Ovary (tissue), 9 donors: ENCODE data around the gene EMC10. TPM values are rescaled to one million over a fixed set of nuclear protein-coding genes. Genes with fewer than 3 reads are reported as not detected.

ENCODE experiments used
- DNase-seq, 5 donors: peaks; one replicate each; pipeline ENCODE4 v3.0.0-alpha.2; 2019 to 2020
- H3K27ac ChIP-seq, 2 donors: fragments of 200-600 bp; one replicate each; pipeline versions ENCODE4 v1.5.1 to v1.8.0; 2019 to 2022
- H3K27me3 ChIP-seq: fragments of 200-600 bp; one replicate; pipeline ENCODE4 v1.8.0; 2022
- H3K36me3 ChIP-seq: fragments of 200-600 bp; sonication (generic); one replicate; pipeline ENCODE4 v1.5.1; 2019
- H3K4me1 ChIP-seq: one replicate; pipeline ENCODE4 v1.8.1; 2013; ENCODE audit warnings: mild to moderate bottlenecking, moderate library complexity; ENCODE audit not compliant: insufficient read depth
- H3K4me3 ChIP-seq: fragments of 200-600 bp; sonication (generic); one replicate; pipeline ENCODE4 v1.5.1; 2017
- H3K9me3 ChIP-seq, 2 donors: fragments of 200-600 bp in 1 of 2; sonication (generic) in 1 of 2; one replicate each; pipeline versions ENCODE4 v1.5.1 to v1.8.1; 2013 to 2019; ENCODE audit warnings: mild to moderate bottlenecking in 1 of 2, moderate library complexity in 1 of 2
- CTCF ChIP-seq, 3 donors: fragments of 450-650 bp in 2 of 3; fragments of 200-600 bp in 1 of 3; IDR thresholded peaks; one replicate each; pipeline versions ENCODE4 v1.5.1 to v1.8.0; 2016 to 2022; ENCODE audit warnings: antibody characterized with exemption in 3 of 3, mild to moderate bottlenecking in 1 of 3
- EP300 ChIP-seq: sonication (generic); formaldehyde crosslinking; IDR thresholded peaks from one replicate; pipeline ENCODE4 v1.6.1; 2017; ENCODE audit warnings: antibody characterized with exemption
- POLR2A ChIP-seq: fragments of 450-650 bp; IDR thresholded peaks from one replicate; pipeline ENCODE4 v1.6.1; 2017; ENCODE audit warnings: antibody characterized with exemption, mild to moderate bottlenecking, moderate library complexity
- WGBS, 3 donors: extraction: QIAGEN DNeasy Blood & Tissue Kit in 1 of 3; methylation state at CpG; one replicate each; pipeline versions ENCODE4 v1.1.5 to v1.1.7; 2013 to 2017; 5-methylcytosine and 5-hydroxymethylcytosine counted together
- intact Hi-C, 4 donors: fragments of 100-400 bp; cut with DNase I; formaldehyde crosslinking; loops; one replicate each; pipeline versions ENCODE4 v1.11.0 to v1.15.1; 2022 to 2023
- polyA plus RNA-seq, 2 donors: library from polyadenylated mRNA; stranded (reverse); fragments of 200-250 nt in 1 of 2; fragments of 350-450 nt in 1 of 2; fragmentation: Illumina TruSeq in 1 of 2; extraction: RNeasy Lipid Tissue Mini Kit (QIAGEN cat#74804) in 1 of 2; gene quantifications; one replicate each; pipeline ENCODE4 v1.2.3, GENCODE V29; 2013 to 2014
- total RNA-seq, 7 donors: library from RNA; depleted of rRNA in 2 of 7; stranded (reverse); fragments of >200 nt in 2 of 7; fragmentation: NEBNext Ultra II Directional in 3 of 7; extraction: Animal tissue kit (Norgen Biotek cat#: 25700) in 3 of 7; gene quantifications; one replicate each; pipeline versions ENCODE4 v1.1.0 to v1.2.4, GENCODE V29; 2016 to 2023
- donor health status: DM: no; HTN: no; CAD: no; lungs with moderate emphysema.
- donor health status: DM: no; HTN: no; CAD: no.
- donor health status: Bipolar disorder and iron deficiency.
- donor health status: DM: yes; HTN: yes; CAD: no.
- donor health status: DM: no; HTN: no; CAD: no.
- donor health status: DM: yes; HTN: yes; CAD: no.

EMC10 gene
- total and polyA plus RNA-seq, 9 donors, result 27.6 to 132 (median 96.7) TPM

DNA sequence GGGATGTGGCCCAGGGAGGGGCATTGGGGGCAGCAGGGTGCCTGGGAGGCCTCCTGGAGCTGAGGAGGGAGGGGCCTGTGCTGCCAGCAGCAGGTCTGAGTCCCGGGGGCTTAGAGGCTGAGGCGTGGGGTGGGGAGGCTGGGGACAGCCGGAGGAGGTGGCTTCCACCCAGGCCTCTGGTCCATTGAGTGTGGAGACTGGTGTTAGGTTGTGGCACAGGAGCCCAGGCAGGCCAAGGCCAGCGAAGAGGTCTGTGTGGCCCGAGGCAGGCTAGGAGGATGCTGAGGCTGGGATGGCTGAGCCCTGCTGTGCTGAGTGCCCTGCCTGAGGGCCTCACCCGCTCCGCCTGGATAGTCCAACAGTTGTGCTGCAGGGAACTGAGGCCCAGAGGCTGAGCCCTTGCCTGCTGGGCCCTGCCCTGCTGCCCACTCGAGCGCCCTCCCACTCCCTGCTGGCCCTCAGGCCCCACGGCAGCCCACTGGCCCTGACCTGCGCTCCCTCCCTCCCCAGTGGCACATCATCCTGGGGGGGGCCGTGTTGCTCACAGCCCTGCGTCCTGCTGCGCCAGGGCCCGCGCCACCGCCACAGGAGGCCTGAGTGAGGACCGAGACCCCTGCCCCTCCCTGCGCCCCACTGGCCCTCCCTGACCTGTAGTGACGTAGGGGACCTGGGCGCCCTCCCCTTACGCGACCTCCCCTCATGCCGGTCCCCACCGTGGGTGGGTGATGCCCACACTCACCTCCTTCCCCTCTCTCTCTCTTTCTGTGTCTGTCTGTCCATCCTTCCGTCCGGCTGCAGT is 5.2 kb downstream of the EMC10 start:
- Histone ChIP-seq H3K27ac (no peak overlapping the region), H3K4me3 (no peak overlapping the region), H3K27me3 (no peaks in the 10 kb centered on the region), H3K36me3 (no peaks in the 10 kb centered on the region), H3K9me3 (no peaks in the 10 kb centered on the region), H3K4me1 (peaks cover 15% of the 10 kb centered on the region)
- no peak for DNase-seq
- TF ChIP-seq EP300 (no peak), POLR2A (no peak), CTCF (IDR thresholded peaks at IDR 0.05) (no peak)
- WGBS, 3 donors, result 84 to 87% (median 86%) methylated on average over 25 to 27 of the region's 27 CpGs
- intact Hi-C loops, result no loop called here

DNA sequence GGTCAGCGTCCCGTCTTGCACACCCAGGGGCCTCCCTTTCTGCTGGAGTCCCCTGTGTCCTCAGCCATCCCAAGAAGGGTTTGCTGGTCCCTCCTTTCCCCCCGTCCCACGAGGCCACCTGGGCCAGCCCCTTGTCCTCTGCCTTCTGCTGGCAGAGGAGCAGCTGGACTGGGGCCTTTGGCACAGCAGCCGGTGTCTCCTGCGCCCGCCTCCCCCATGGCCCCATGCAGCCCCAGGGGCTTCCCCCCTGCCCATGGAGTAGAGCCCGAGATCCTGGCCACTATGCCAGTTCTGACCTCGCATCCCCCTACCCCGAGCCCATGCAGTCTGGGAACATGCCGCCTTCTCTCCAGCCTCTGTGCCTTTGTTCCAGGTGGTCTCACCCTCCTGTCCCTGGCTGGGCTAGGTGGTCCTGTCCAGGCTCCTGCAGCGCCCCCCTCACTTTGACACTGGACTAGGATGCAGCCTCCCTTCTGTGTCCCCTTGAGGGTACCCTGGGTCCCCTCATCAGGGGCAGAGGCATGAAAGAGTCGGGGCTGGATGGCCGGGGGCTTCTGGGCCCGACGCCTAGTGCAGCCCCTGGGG is 6.1 kb downstream of the EMC10 start:
- no peaks in the 10 kb centered on the region for H3K27me3 ChIP-seq
- no peaks in the 10 kb centered on the region for H3K9me3 ChIP-seq
- no peak for DNase-seq
- intact Hi-C loops, result no loop called here
- no peak overlapping the region for H3K27ac ChIP-seq
- H3K4me3 ChIP-seq, result no peak overlapping the region
- H3K36me3 ChIP-seq, result no peaks in the 10 kb centered on the region
- peaks cover 13% of the 10 kb centered on the region for H3K4me1 ChIP-seq
- 73 to 81% (median 80%) methylated on average over 15 to 16 of the region's 16 CpGs for WGBS, 3 donors
- no peak for TF ChIP-seq POLR2A
- TF ChIP-seq CTCF (IDR thresholded peaks at IDR 0.05), result no peak
- no peak for TF ChIP-seq EP300

- 74 to 82% (median 76%) methylated on average over 10 of the region's 10 CpGs for WGBS, 3 donors
- DNase-seq, result no peak
- no peaks in the 10 kb centered on the region for H3K27me3 ChIP-seq
- no peak overlapping the region for H3K4me3 ChIP-seq
- no peak for TF ChIP-seq CTCF (IDR thresholded peaks at IDR 0.05)
- TF ChIP-seq EP300, result no peak
- TF ChIP-seq POLR2A, result no peak
- H3K9me3 ChIP-seq, result no peaks in the 10 kb centered on the region
- no peak overlapping the region for H3K27ac ChIP-seq
- intact Hi-C loops, result no loop called here
- peaks cover 7% of the 10 kb centered on the region for H3K4me1 ChIP-seq
- H3K36me3 ChIP-seq, result no peaks in the 10 kb centered on the region
These were observed 6.6 kb downstream of the EMC10 start for GRCh38 chr19:50482916-50483315.

- Histone ChIP-seq H3K4me3 (no peak overlapping the region), H3K27me3 (no peaks in the 10 kb centered on the region), H3K36me3 (no peaks in the 10 kb centered on the region), H3K27ac (no peak overlapping the region), H3K4me1 (peaks cover 1% of the 10 kb centered on the region), H3K9me3 (no peaks in the 10 kb centered on the region)
- DNase-seq, result no peak
- TF ChIP-seq CTCF (IDR thresholded peaks at IDR 0.05), result no peak
- TF ChIP-seq EP300, result no peak
- TF ChIP-seq POLR2A, result no peak
- intact Hi-C loops, result no loop called here
- WGBS, 3 donors, result 80 to 85% (median 81%) methylated on average over 10 of the region's 10 CpGs
These were observed 9.1 kb downstream of the EMC10 start for GRCh38 chr19:50485284-50485955.
